ENCODE data around the gene PIBF1.

PIBF1 gene

DNA sequence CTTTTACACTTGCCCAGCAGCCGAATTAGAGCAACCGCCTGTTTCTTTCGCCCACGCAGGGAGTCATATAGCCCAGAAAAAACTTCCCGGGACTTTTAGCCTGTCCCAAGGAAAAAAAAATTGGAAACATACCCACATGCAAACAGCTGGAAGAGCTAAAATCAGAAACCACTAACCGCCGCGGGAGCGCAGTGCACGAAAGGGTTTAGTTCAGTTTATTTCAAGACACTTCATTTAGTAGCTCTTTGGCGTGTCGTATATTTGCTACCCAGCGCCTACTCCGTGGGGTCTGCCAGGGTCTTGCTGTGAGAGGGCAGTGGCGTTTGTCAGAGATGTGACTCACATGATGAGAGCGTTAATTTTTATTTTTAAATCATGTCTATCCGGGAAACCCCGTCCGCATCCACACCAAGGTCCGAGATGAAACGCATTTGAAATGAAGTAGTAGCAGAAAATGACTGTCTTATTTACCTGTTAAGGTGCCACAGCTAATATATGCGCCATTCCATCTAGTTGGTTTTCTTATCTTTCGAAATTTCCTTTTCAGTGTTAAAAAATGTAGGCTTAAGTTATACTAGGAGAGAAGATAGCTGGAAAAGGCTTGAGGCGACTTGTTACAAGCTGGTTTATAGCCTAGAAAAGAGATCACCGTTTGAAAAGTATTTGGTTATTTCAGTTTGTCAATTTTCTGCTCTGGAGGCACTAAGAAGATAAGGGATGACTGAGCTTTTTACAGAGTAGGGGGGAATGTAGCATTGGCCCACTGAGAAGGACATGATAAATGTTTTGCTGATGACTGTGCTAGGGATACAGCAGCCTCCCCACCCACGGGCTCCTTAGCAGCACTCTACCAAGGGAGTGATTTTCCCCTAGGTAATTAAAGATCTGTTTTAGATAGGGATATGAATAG lies 278.6 kb downstream of the PIBF1 start:
- DNase-seq (ENCODE audit: low read depth, low spot score) = no peak

DNA sequence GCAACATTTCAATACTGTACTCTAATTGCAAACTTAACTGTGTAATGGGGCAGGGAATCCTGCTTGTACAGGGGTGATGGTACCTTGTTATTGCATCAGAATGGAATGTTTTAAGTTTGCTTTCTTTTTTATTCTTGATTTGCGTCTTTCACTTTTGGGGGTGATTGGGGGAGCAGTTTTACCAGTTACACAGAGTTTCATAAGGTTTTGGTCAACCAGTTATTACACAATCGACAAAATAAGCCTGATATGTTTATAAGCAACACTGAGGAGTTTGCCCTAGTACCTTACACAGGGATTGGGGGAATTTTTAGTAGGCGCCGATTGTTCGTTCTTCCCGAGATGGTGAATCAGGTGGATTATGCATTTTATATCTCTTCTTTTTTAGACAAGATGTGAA lies 279.5 kb downstream of the PIBF1 start:
- no peak for DNase-seq (ENCODE audit: low read depth, low spot score)

DNA sequence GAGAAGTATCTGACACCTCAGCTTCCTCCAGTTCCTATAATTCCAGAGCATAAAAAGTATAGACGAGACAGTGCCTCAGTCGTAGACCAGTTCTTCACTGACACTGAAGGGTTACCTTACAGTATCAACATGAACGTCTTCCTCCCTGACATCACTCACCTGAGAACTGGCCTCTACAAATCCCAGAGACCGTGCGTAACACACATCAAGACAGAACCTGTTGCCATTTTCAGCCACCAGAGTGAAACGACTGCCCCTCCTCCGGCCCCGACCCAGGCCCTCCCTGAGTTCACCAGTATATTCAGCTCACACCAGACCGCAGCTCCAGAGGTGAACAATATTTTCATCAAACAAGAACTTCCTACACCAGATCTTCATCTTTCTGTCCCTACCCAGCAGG lies 279.9 kb downstream of the PIBF1 start:
- no peak for DNase-seq (ENCODE audit: low read depth, low spot score)

DNA sequence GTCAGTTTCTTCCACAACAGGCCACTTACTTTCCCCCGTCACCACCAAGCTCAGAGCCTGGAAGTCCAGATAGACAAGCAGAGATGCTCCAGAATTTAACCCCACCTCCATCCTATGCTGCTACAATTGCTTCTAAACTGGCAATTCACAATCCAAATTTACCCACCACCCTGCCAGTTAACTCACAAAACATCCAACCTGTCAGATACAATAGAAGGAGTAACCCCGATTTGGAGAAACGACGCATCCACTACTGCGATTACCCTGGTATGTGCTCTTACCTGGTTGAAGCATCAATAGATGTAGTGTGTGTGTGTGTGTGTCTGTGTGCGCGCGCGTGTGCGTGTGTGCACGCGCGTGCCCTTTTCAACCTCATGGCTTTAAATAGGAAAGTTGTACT lies 280.5 kb downstream of the PIBF1 start:
- DNase-seq (ENCODE audit: low read depth, low spot score) = no peak

DNA sequence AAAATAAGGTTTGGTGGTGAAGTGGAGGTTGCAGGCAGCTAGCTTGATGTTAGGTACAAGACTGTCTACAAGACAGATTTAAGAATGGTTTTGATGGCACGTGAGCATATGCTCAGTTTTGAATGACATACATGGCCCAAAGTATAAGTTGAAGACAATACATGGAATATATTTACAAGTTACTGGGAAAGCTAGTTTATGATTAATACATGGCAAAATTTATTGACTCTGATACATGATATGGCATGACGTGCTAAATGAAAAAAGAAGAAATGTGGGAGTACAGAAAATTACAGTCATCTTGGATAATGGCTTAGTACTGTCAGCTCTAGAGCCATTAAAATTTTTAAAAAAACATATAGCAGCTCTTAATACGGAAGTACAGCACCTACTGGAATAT lies 281.2 kb downstream of the PIBF1 start:
- DNase-seq (ENCODE audit: low read depth, low spot score) = no peak

DNA sequence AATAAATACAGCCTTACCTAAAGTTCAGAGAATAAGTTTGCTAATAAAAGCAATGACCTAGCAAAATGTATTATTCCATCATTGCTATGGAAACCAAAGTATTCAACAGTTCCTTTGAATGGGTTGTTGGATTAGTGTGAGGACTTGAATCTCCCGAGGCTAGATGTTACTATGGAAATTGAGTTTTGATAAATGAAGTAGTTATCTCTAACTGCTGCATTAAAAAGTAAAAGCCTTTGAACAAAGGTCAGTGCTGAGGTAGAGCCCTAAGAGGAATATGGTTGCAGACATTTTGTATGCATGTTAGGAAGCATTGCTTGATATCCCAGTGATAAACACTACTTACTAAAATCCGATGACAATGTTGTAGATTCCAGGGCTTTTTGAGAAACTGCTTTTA lies 283.1 kb downstream of the PIBF1 start:
- no peak for DNase-seq (ENCODE audit: low read depth, low spot score)

DNA sequence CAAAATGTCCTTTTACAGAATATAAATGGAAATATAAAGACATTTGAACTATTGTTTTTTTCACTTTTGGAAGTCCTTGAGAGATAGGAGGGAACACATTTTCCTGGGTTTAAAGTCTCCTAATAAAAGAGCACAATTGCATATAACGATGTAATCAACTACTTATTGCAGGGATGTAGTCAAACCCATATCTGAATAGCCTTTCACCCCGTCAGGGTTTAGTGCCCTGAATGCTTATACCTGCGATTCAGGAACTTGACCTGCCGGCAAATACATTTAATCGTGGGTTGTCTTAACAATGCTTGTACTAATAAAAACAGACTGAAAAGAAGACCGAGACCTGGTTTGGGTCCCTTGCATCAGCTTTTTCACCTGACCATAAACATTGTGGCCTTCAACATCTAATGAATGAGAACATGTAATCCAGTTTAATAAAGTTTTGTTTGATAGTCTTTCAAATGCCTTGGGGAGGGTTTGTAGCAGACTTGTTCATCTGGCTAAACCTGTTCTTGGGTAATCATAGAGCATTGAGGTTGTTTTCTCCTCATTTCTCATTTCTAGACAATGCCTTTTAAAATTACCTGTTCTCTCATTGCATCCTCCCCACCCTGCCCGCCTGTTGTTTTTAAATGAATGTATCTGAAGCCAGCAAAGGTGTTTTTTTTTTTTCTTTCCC lies 283.9 kb downstream of the PIBF1 start:
- DNase-seq (ENCODE audit: low read depth, low spot score) = no peak
